GM10248 (cell line): ENCODE measurements around the gene CREB3.

ENCODE experiments used
- CTCF ChIA-PET: fragments of 300-600 bp; sonication (Branson Sonifier 250); formaldehyde crosslinking; extraction: SDS; loops from one replicate; lab custom pipeline; 2021; ENCODE audit warnings: antibody characterized with exemption; lab: Yijun Ruan, JAX
- POLR2A ChIA-PET: fragments of 350-650 bp; sonication (Branson Sonifier 250); formaldehyde crosslinking; extraction: SDS; loops from one replicate; lab custom pipeline; 2020; ENCODE audit warnings: antibody characterized with exemption; lab: Yijun Ruan, JAX
- DNase-seq: peaks from one replicate; pipeline ENCODE4 v3.0.0; 2012; ENCODE audit errors: extremely low spot score
- CTCF ChIP-seq: IDR thresholded peaks from 2 replicates; pipeline ENCODE4 v1.5.1; 2012; ENCODE audit warnings: mild to moderate bottlenecking, low read depth; ENCODE audit errors: extremely low read depth, missing control alignments, control extremely low read depth

The CREB3 gene

GRCh38 chr9:35771075-35771433 is 38.6 kb downstream of the CREB3 start:
- ChIA-PET CTCF (interaction anchor here (0.9 to 7.8 kb wide), 11 partner anchors 8 to 68 kb away, joined by 3 to 45 read pairs (median 5); partner anchors contain the start of genes CREB3, MSMP, NPR2 and TLN1), POLR2A (no interaction called here)
- no peak for TF ChIP-seq CTCF
- no peak for DNase-seq

- CTCF ChIA-PET, result interaction anchor here (0.9 to 7.8 kb wide), 12 partner anchors 9 to 111 kb away, joined by 3 to 45 read pairs (median 4); partner anchors contain the start of genes CREB3, MSMP, NPR2 and TLN1
- POLR2A ChIA-PET, result interaction anchor here (0.5 kb wide), 1 partner anchor 38 kb away, joined by 3 read pairs; no protein-coding TSS in a partner anchor
- no peak for DNase-seq
- no peak for TF ChIP-seq CTCF
Observed at GRCh38 chr9:35771534-35771933, 39.1 kb downstream of the CREB3 start.

GRCh38 chr9:35771943-35772342 is 39.5 kb downstream of the CREB3 start:
- TF ChIP-seq CTCF, result no peak
- POLR2A ChIA-PET, result interaction anchor here (0.5 kb wide), 1 partner anchor 38 kb away, joined by 3 read pairs; no protein-coding TSS in a partner anchor
- no peak for DNase-seq
- CTCF ChIA-PET, result interaction anchor here (0.9 to 7.8 kb wide), 8 partner anchors 8 to 110 kb away, joined by 3 to 45 read pairs (median 6); partner anchors contain the start of genes CREB3, GBA2, MSMP and NPR2

GRCh38 chr9:35774907-35775635 is 42.6 kb downstream of the CREB3 start:
- POLR2A ChIA-PET, result no interaction called here
- CTCF ChIA-PET, result interaction anchor here (0.9 to 7.8 kb wide), 8 partner anchors 9 to 78 kb away, joined by 3 to 45 read pairs (median 4); partner anchors contain the start of gene NPR2
- no peak for TF ChIP-seq CTCF
- DNase-seq, result no peak

- no peak for TF ChIP-seq CTCF
- ChIA-PET POLR2A (interaction anchor here (0.7 kb wide), 1 partner anchor 1060 kb away, joined by 3 read pairs; no protein-coding TSS in a partner anchor), CTCF (interaction anchor here (0.9 to 7.8 kb wide), 9 partner anchors 8 to 79 kb away, joined by 3 to 45 read pairs (median 4); partner anchors contain the start of genes GBA2, NPR2 and RGP1)
- DNase-seq, result no peak
Observed at GRCh38 chr9:35776018-35776417, 43.6 kb downstream of the CREB3 start.

- POLR2A ChIA-PET, result no interaction called here
- TF ChIP-seq CTCF, result no peak
- CTCF ChIA-PET, result interaction anchor here (0.8 to 4.0 kb wide), 5 partner anchors 11 to 175 kb away, joined by 3 to 33 read pairs (median 4); no protein-coding TSS in a partner anchor
- no peak for DNase-seq
Observed at GRCh38 chr9:35778496-35778895, 46.0 kb downstream of the CREB3 start.
